ENCODE measurements around the gene INF2.

- peak; percentile 7 for TF ChIP-seq POLR2AphosphoS5 (IDR thresholded peaks at IDR 0.05)
- TF ChIP-seq, protein P1, sequence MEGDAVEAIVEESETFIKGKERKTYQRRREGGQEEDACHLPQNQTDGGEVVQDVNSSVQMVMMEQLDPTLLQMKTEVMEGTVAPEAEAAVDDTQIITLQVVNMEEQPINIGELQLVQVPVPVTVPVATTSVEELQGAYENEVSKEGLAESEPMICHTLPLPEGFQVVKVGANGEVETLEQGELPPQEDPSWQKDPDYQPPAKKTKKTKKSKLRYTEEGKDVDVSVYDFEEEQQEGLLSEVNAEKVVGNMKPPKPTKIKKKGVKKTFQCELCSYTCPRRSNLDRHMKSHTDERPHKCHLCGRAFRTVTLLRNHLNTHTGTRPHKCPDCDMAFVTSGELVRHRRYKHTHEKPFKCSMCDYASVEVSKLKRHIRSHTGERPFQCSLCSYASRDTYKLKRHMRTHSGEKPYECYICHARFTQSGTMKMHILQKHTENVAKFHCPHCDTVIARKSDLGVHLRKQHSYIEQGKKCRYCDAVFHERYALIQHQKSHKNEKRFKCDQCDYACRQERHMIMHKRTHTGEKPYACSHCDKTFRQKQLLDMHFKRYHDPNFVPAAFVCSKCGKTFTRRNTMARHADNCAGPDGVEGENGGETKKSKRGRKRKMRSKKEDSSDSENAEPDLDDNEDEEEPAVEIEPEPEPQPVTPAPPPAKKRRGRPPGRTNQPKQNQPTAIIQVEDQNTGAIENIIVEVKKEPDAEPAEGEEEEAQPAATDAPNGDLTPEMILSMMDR (IDR thresholded peaks at IDR 0.05), result no peak
Measured at GRCh38 chr14:104749111-104749649, 59.8 kb downstream of the INF2 start.

Data from prostate gland (tissue), 2 donors.